22Rv1 (cell line): ENCODE data around the gene ST3GAL3.

Experiments used
- H3K27ac ChIP-seq: fragments of 450-650 bp; 2 replicates; pipeline ENCODE4 v1.5.1; 2017
- CTCF ChIP-seq: fragments of 450-650 bp; IDR thresholded peaks from 2 replicates; pipeline ENCODE4 v1.5.1; 2017; ENCODE audit warnings: mild to moderate bottlenecking
- ZFX ChIP-seq: fragments of 450-650 bp; IDR thresholded peaks from 2 replicates; pipeline ENCODE4 v1.6.1; 2017; ENCODE audit warnings: antibody characterized with exemption, borderline replicate concordance

The ST3GAL3 gene

GRCh38 chr1:43809097-43809673 is 101.8 kb downstream of the ST3GAL3 start:
- no peak for TF ChIP-seq CTCF
- TF ChIP-seq ZFX = no peak

GRCh38 chr1:43812579-43812978 is 105.2 kb downstream of the ST3GAL3 start:
- TF ChIP-seq ZFX (no peak), CTCF (no peak)
- no peak overlapping the region for H3K27ac ChIP-seq

More at GRCh38 chr1:43809097-43809673, 101.8 kb downstream of the ST3GAL3 start:
- no peak overlapping the region for H3K27ac ChIP-seq

- TF ChIP-seq ZFX (no peak), CTCF (no peak)
- H3K27ac ChIP-seq = no peak overlapping the region
These were observed 107.1 kb downstream of the ST3GAL3 start for GRCh38 chr1:43814401-43814800.

GRCh38 chr1:43817304-43817939 is 110.1 kb downstream of the ST3GAL3 start:
- TF ChIP-seq ZFX (no peak), CTCF (no peak)
- no peak overlapping the region for H3K27ac ChIP-seq

- TF ChIP-seq CTCF (no peak), ZFX (no peak)
- no peak overlapping the region for H3K27ac ChIP-seq
These were observed 111.4 kb downstream of the ST3GAL3 start for GRCh38 chr1:43818691-43819090.

- TF ChIP-seq ZFX (no peak), CTCF (no peak)
- no peak overlapping the region for H3K27ac ChIP-seq
These were observed 112.0 kb downstream of the ST3GAL3 start for GRCh38 chr1:43819357-43819756.

- H3K27ac ChIP-seq = no peak overlapping the region
- no peak for TF ChIP-seq ZFX
- TF ChIP-seq CTCF = no peak
These were observed 114.1 kb downstream of the ST3GAL3 start for GRCh38 chr1:43821471-43821870.
